CD4-positive, alpha-beta T cell treated with Interleukin-12 subunit alpha and Interleukin-12 subunit beta, for 1 hour (primary cell): ENCODE data around the gene TMEM132D.

Source experiments
- DNase-seq: peaks from one replicate; pipeline ENCODE4 v3.0.0-alpha.2; 2020

TMEM132D gene

GRCh38 chr12:129025055-129025454 is 878.8 kb downstream of the TMEM132D start:
- DNase-seq: no peak
